Measurements from ENCODE around the gene IL12B. TPM values are rescaled to one million over a fixed set of nuclear protein-coding genes. Genes with fewer than 3 reads are reported as not detected.

IL12B gene
- total RNA-seq, 4 donors from 2014 or later, result not detected

GRCh38 chr5:159317849-159318248, 12.4 kb downstream of the IL12B start:
- Histone ChIP-seq H3K36me3 (no peaks in the 10 kb centered on the region), H3K4me1 (no peaks in the 10 kb centered on the region), H3K9me3 (no peaks in the 10 kb centered on the region), H3K27ac (no peak overlapping the region), H3K4me3 (no peak overlapping the region), H3K27me3 (no peaks in the 10 kb centered on the region)
- no peak for DNase-seq
- TF ChIP-seq POLR2A (IDR thresholded peaks at IDR 0.05) (no peak), CTCF (IDR thresholded peaks at IDR 0.05) (no peak)

- TF ChIP-seq CTCF (IDR thresholded peaks at IDR 0.05), result peak in 5 of 6 experiments; percentile 17 to 62 (median 61)
- no peak for TF ChIP-seq POLR2A (IDR thresholded peaks at IDR 0.05)
- H3K4me3 ChIP-seq, result no peak overlapping the region
These were observed 13.5 kb downstream of the IL12B start for GRCh38 chr5:159316519-159317383.

GRCh38 chr5:159313197-159313596, 17.1 kb downstream of the IL12B start:
- H3K36me3 ChIP-seq, result no peaks in the 10 kb centered on the region
- no peak overlapping the region for H3K27ac ChIP-seq
- no peak for DNase-seq
- H3K27me3 ChIP-seq, result no peaks in the 10 kb centered on the region
- H3K9me3 ChIP-seq, result no peaks in the 10 kb centered on the region
- no peak for TF ChIP-seq POLR2A (IDR thresholded peaks at IDR 0.05)
- no peak for TF ChIP-seq CTCF (IDR thresholded peaks at IDR 0.05)
- H3K4me3 ChIP-seq, result no peak overlapping the region
- peaks cover 0 to 5% (median 0%) of the 10 kb centered on the region in 4 donors for H3K4me1 ChIP-seq

More at GRCh38 chr5:159316519-159317383, 13.5 kb downstream of the IL12B start:
- Histone ChIP-seq H3K36me3 (no peaks in the 10 kb centered on the region), H3K4me1 (no peaks in the 10 kb centered on the region), H3K9me3 (no peaks in the 10 kb centered on the region), H3K27me3 (no peaks in the 10 kb centered on the region), H3K27ac (no peak overlapping the region)
- DNase-seq, result peak in 1 of 3 donors; percentile 71

GRCh38 chr5:159311063-159311462, 19.2 kb downstream of the IL12B start:
- no peaks in the 10 kb centered on the region for H3K9me3 ChIP-seq
- no peak for TF ChIP-seq CTCF (IDR thresholded peaks at IDR 0.05)
- TF ChIP-seq POLR2A (IDR thresholded peaks at IDR 0.05), result no peak
- H3K4me3 ChIP-seq, result peak overlapping the region in 1 of 4 donors; percentile 23
- H3K27me3 ChIP-seq, result no peaks in the 10 kb centered on the region
- peaks cover 0 to 5% (median 0%) of the 10 kb centered on the region in 4 donors for H3K4me1 ChIP-seq
- H3K36me3 ChIP-seq, result no peaks in the 10 kb centered on the region
- no peak overlapping the region for H3K27ac ChIP-seq
- DNase-seq, result no peak

GRCh38 chr5:159310511-159310910, 19.8 kb downstream of the IL12B start:
- H3K9me3 ChIP-seq, result no peaks in the 10 kb centered on the region
- no peaks in the 10 kb centered on the region for H3K27me3 ChIP-seq
- no peak overlapping the region for H3K27ac ChIP-seq
- TF ChIP-seq POLR2A (IDR thresholded peaks at IDR 0.05) (no peak), CTCF (IDR thresholded peaks at IDR 0.05) (no peak)
- peaks cover 0 to 5% (median 0%) of the 10 kb centered on the region in 4 donors for H3K4me1 ChIP-seq
- DNase-seq, result peak; percentile 48 to 61 (median 53)
- H3K4me3 ChIP-seq, result peak overlapping the region in 2 of 4 donors; percentile 23 to 36
- no peaks in the 10 kb centered on the region for H3K36me3 ChIP-seq
